ENCODE measurements around the gene MAP7D3.

The MAP7D3 gene

GRCh38 chrX:136262243-136262642 lies 11.0 kb upstream of the MAP7D3 start:
- H3K27ac ChIP-seq (ENCODE audit: low read length) = no peak overlapping the region
- TF ChIP-seq EZH2 (optimal IDR thresholded peaks at IDR 0.05; ENCODE audit: low read depth, low read length) (no peak), CTCF (IDR thresholded peaks at IDR 0.05; ENCODE audit: low read length) (no peak), EZH2phosphoT487 (IDR thresholded peaks at IDR 0.05; ENCODE audit: low read length) (no peak)
- H3K4me3 ChIP-seq (ENCODE audit: low read length) = no peak overlapping the region

GRCh38 chrX:136261321-136261720 lies 10.1 kb upstream of the MAP7D3 start:
- H3K9me2 ChIP-seq (replicated peaks; ENCODE audit: insufficient read depth, low read length) = no peaks in the 10 kb centered on the region
- no peak overlapping the region for H3K4me2 ChIP-seq (ENCODE audit: low read depth, low read length)
- no peaks in the 10 kb centered on the region for H3K27me3 ChIP-seq (replicated peaks; ENCODE audit: insufficient read depth, low read length)
- H3K27ac ChIP-seq (ENCODE audit: low read length) = no peak overlapping the region
- no peak overlapping the region for H2AFZ ChIP-seq (ENCODE audit: low read length)
- H3K4me3 ChIP-seq (ENCODE audit: low read length) = no peak overlapping the region
- H3K9me3 ChIP-seq (replicated peaks; ENCODE audit: insufficient read depth, low read length) = no peaks in the 10 kb centered on the region
- H3K79me2 ChIP-seq (ENCODE audit: low read length) = no peaks in the 10 kb centered on the region
- H3K4me1 ChIP-seq (ENCODE audit: low read length) = no peaks in the 10 kb centered on the region
- H3K9ac ChIP-seq (ENCODE audit: low read length) = no peak overlapping the region
- H3F3A ChIP-seq (ENCODE audit: insufficient read depth, low read length) = no peaks in the 10 kb centered on the region
- no peak for DNase-seq
- no peaks in the 10 kb centered on the region for H4K20me1 ChIP-seq (ENCODE audit: insufficient read depth, low read length)
- no peaks in the 10 kb centered on the region for H3K36me3 ChIP-seq (replicated peaks; ENCODE audit: insufficient read depth, low read length)
- TF ChIP-seq CTCF (IDR thresholded peaks at IDR 0.05; ENCODE audit: low read length) (no peak), EZH2 (optimal IDR thresholded peaks at IDR 0.05; ENCODE audit: low read depth, low read length) (no peak), EZH2phosphoT487 (IDR thresholded peaks at IDR 0.05; ENCODE audit: low read length) (no peak)

More at GRCh38 chrX:136262243-136262642, 11.0 kb upstream of the MAP7D3 start:
- no peak overlapping the region for H3K4me2 ChIP-seq (ENCODE audit: low read depth, low read length)
- no peaks in the 10 kb centered on the region for H3K9me3 ChIP-seq (replicated peaks; ENCODE audit: insufficient read depth, low read length)
- no peak for DNase-seq
- no peaks in the 10 kb centered on the region for H3K4me1 ChIP-seq (ENCODE audit: low read length)
- no peaks in the 10 kb centered on the region for H3F3A ChIP-seq (ENCODE audit: insufficient read depth, low read length)
- H3K79me2 ChIP-seq (ENCODE audit: low read length) = no peaks in the 10 kb centered on the region
- no peaks in the 10 kb centered on the region for H3K27me3 ChIP-seq (replicated peaks; ENCODE audit: insufficient read depth, low read length)
- H3K9ac ChIP-seq (ENCODE audit: low read length) = no peak overlapping the region
- H3K36me3 ChIP-seq (replicated peaks; ENCODE audit: insufficient read depth, low read length) = no peaks in the 10 kb centered on the region
- H3K9me2 ChIP-seq (replicated peaks; ENCODE audit: insufficient read depth, low read length) = no peaks in the 10 kb centered on the region
- H4K20me1 ChIP-seq (ENCODE audit: insufficient read depth, low read length) = no peaks in the 10 kb centered on the region
- no peak overlapping the region for H2AFZ ChIP-seq (ENCODE audit: low read length)

GRCh38 chrX:136260776-136261175 lies 9.6 kb upstream of the MAP7D3 start:
- Histone ChIP-seq H3K4me3 (ENCODE audit: low read length) (no peak overlapping the region), H3F3A (ENCODE audit: insufficient read depth, low read length) (no peaks in the 10 kb centered on the region), H3K9me2 (replicated peaks; ENCODE audit: insufficient read depth, low read length) (no peaks in the 10 kb centered on the region), H3K27ac (ENCODE audit: low read length) (no peak overlapping the region), H3K4me2 (ENCODE audit: low read depth, low read length) (no peak overlapping the region), H3K27me3 (replicated peaks; ENCODE audit: insufficient read depth, low read length) (no peaks in the 10 kb centered on the region), H3K79me2 (ENCODE audit: low read length) (no peaks in the 10 kb centered on the region), H4K20me1 (ENCODE audit: insufficient read depth, low read length) (no peaks in the 10 kb centered on the region), H3K9me3 (replicated peaks; ENCODE audit: insufficient read depth, low read length) (no peaks in the 10 kb centered on the region), H3K4me1 (ENCODE audit: low read length) (no peaks in the 10 kb centered on the region), H3K9ac (ENCODE audit: low read length) (no peak overlapping the region), H3K36me3 (replicated peaks; ENCODE audit: insufficient read depth, low read length) (no peaks in the 10 kb centered on the region), H2AFZ (ENCODE audit: low read length) (no peak overlapping the region)
- TF ChIP-seq EZH2 (optimal IDR thresholded peaks at IDR 0.05; ENCODE audit: low read depth, low read length) = no peak
- TF ChIP-seq EZH2phosphoT487 (IDR thresholded peaks at IDR 0.05; ENCODE audit: low read length) = no peak
- no peak for TF ChIP-seq CTCF (IDR thresholded peaks at IDR 0.05; ENCODE audit: low read length)
- DNase-seq = no peak
